Activated CD8-positive, alpha-beta memory T cell treated with anti-CD3 and anti-CD28 coated beads, Interleukin-2, amount 50 U/mL, for 48 hours (primary cell): ENCODE data around the gene METTL21A.

ENCODE experiments used
- DNase-seq: peaks from one replicate; pipeline ENCODE4 v3.0.0-alpha.2; 2020

Gene METTL21A

GRCh38 chr2:207621501-207622039 lies 3.6 kb downstream of the METTL21A start:
- DNase-seq, result no peak

GRCh38 chr2:207619764-207620203 lies 5.4 kb downstream of the METTL21A start:
- no peak for DNase-seq

GRCh38 chr2:207617011-207617671 lies 8.1 kb downstream of the METTL21A start:
- DNase-seq, result no peak

- no peak for DNase-seq
Observed at GRCh38 chr2:207616185-207616584, 9.0 kb downstream of the METTL21A start.

- no peak for DNase-seq
Observed at GRCh38 chr2:207614824-207615223, 10.4 kb downstream of the METTL21A start.

- no peak for DNase-seq
Observed at GRCh38 chr2:207612714-207613113, 12.5 kb downstream of the METTL21A start.

GRCh38 chr2:207606829-207607228 lies 18.4 kb downstream of the METTL21A start:
- no peak for DNase-seq

GRCh38 chr2:207606399-207606798 lies 18.8 kb downstream of the METTL21A start:
- no peak for DNase-seq

- no peak for DNase-seq
Observed at GRCh38 chr2:207603486-207603885, 21.7 kb downstream of the METTL21A start.

GRCh38 chr2:207601774-207602173 lies 23.4 kb downstream of the METTL21A start:
- DNase-seq, result no peak

- DNase-seq, result no peak
Observed at GRCh38 chr2:207600231-207600630, 25.0 kb downstream of the METTL21A start.

- no peak for DNase-seq
Observed at GRCh38 chr2:207599636-207600035, 25.6 kb downstream of the METTL21A start.

- no peak for DNase-seq
Observed at GRCh38 chr2:207594731-207595130, 30.5 kb downstream of the METTL21A start.

GRCh38 chr2:207594264-207594663 lies 30.9 kb downstream of the METTL21A start:
- no peak for DNase-seq

- no peak for DNase-seq
Observed at GRCh38 chr2:207593277-207593676, 31.9 kb downstream of the METTL21A start.

- no peak for DNase-seq
Observed at GRCh38 chr2:207589143-207589542, 36.1 kb downstream of the METTL21A start.

- no peak for DNase-seq
Observed at GRCh38 chr2:207587305-207587704, 37.9 kb downstream of the METTL21A start.

GRCh38 chr2:207584952-207585351 lies 40.2 kb downstream of the METTL21A start:
- no peak for DNase-seq

- DNase-seq, result no peak
Observed at GRCh38 chr2:207571370-207571769, 53.8 kb downstream of the METTL21A start.

- DNase-seq, result no peak
Observed at GRCh38 chr2:207567671-207568070, 57.5 kb downstream of the METTL21A start.

GRCh38 chr2:207565736-207566500 lies 59.3 kb downstream of the METTL21A start:
- DNase-seq, result no peak
